ENCODE data around the gene HK3.
"Not testable (repeated sequence)": the region's sequence is repeated elsewhere in the genome, so short reads cannot be mapped to it uniquely, and the experiment has no call there.

HK3 gene

GRCh38 chr5:176881816-176882566 lies 17.2 kb downstream of the HK3 start:
- DNase-seq: no peak

- no peak for DNase-seq
These were observed 18.0 kb downstream of the HK3 start for GRCh38 chr5:176881021-176881749.

- no peak for DNase-seq
These were observed 18.7 kb downstream of the HK3 start for GRCh38 chr5:176880366-176881020.

- no peak for DNase-seq
These were observed 19.3 kb downstream of the HK3 start for GRCh38 chr5:176879663-176880361.

GRCh38 chr5:176878906-176879662 lies 20.1 kb downstream of the HK3 start:
- no peak for DNase-seq

- DNase-seq: no peak
These were observed 20.7 kb downstream of the HK3 start for GRCh38 chr5:176878463-176878862.

GRCh38 chr5:176877793-176878331 lies 21.3 kb downstream of the HK3 start:
- no peak for DNase-seq

- no peak for DNase-seq
These were observed 22.4 kb downstream of the HK3 start for GRCh38 chr5:176876506-176877431.

- DNase-seq: no peak
These were observed 23.2 kb downstream of the HK3 start for GRCh38 chr5:176875783-176876505.

- DNase-seq: no peak
These were observed 24.1 kb downstream of the HK3 start for GRCh38 chr5:176875014-176875550.

GRCh38 chr5:176874198-176874780 lies 24.9 kb downstream of the HK3 start:
- DNase-seq: no peak

- DNase-seq: no peak
These were observed 25.5 kb downstream of the HK3 start for GRCh38 chr5:176873541-176874172.

GRCh38 chr5:176873011-176873410 lies 26.1 kb downstream of the HK3 start:
- not testable (repeated sequence) for DNase-seq

- not testable (repeated sequence) for DNase-seq
These were observed 26.6 kb downstream of the HK3 start for GRCh38 chr5:176872586-176872985.

GRCh38 chr5:176870644-176871043 lies 28.5 kb downstream of the HK3 start:
- not testable (repeated sequence) for DNase-seq

GRCh38 chr5:176870110-176870591 lies 29.0 kb downstream of the HK3 start:
- DNase-seq: peak; percentile 34

GRCh38 chr5:176869501-176870109 lies 29.5 kb downstream of the HK3 start:
- no peak for DNase-seq

GRCh38 chr5:176868731-176869130 lies 30.4 kb downstream of the HK3 start:
- DNase-seq: no peak
